NCI-H345 treated with DMSO at 0.1 percent for 48 hours (cell line): Measurements from ENCODE around the gene SORBS1.

ENCODE experiments used
- DNase-seq: peaks from one replicate; lab custom pipeline; 2025; ENCODE audit not compliant: unreplicated experiment; lab: John Stamatoyannopoulos, UW

SORBS1 gene

DNA sequence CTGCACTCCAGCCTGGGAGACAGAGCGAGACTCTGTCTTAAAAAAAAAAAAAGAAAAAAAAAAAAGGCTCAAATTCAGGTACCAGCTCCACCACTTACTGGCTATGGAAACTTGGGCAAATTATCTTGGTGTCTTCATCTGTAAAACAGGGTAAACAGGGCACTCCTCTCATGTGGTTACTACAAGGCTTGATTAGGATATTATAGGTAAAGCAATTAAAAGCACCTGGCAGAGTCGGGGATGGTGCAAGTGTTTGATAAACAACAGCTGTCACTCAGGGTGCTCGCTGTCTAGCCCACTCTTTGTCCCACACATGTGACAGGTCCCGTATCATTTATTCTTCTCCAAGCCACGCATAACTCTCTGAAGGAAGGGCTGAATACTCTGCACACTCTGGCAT lies 96.9 kb downstream of the SORBS1 start:
- no peak for DNase-seq

GRCh38 chr10:95462740-95463667 lies 98.2 kb downstream of the SORBS1 start:
- no peak for DNase-seq

- DNase-seq: no peak
Observed at GRCh38 chr10:95461611-95462010, 99.6 kb downstream of the SORBS1 start.

DNA sequence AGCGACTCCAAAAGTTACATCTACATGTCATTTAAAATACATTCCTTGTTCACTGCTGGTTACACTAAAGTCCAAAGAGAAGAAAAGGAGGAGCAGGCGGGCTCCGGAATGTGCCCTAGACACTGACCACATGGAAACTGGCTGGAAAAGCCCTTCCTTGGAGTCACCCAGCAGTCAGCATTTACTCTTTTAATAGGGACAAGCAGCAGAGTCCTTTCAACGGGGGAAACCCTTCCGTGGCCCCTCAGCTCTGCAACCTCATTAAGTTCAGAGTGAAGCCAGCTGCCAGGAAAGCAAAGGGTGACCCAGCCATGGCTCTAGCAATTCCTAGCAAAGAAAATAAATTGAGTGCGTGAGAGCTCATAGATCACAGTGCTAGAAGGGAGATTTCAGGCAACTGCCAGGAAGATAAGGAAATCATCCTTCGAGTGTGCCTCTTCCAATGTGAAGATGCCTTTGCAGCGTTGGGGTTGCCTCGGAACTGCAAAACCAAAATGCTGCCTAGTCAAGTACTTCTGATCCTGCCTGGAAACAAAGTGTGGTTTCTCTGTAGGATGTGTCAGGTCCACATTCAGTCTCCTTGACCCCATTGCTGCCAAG lies 101.6 kb downstream of the SORBS1 start:
- DNase-seq: no peak

DNA sequence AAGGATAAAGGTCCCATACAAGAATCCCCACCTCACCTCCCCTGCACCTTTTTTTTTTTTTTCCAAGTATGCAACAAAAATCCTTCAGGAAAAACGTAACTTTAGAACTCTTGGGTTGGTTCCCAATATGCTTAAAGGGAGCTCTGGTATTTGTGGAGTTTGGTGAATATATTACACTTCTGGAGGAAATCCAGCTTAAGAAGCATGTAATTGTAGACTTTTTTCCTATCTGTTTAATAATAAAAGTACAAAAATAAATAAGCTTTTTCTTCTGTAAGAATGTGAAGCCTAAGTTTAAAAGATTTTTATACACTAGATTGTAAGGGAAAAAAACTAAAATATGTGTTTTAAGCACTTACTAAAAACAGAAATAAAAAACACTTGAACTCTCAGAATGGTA lies 102.3 kb downstream of the SORBS1 start:
- DNase-seq: no peak

GRCh38 chr10:95458014-95458413 lies 103.2 kb downstream of the SORBS1 start:
- no peak for DNase-seq

DNA sequence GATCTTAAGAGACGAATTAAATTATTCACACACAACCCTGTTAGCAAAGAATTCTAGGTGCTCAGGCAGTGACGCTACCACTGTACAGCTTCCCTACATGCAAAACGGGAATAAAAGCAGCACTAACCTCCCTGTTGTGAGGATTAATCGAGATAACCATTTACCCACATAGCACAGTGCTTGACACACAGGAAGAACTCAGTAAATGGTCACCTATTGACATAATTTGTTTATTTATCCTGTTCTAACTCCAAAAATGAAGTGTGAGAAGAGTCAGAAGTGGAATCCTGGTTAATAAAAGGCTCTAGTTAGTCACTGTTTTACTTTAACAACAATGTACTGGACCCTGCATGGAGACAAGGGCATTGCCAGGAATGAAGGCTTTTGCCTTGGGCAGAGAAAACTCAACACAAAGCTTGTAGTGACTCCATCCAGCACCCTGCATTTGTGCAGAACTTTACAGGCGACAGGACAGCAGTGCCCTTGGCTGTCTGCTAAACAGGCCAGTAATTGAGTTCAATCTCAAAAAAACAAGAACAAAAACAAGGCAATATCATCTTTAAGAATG lies 103.8 kb downstream of the SORBS1 start:
- DNase-seq: no peak

DNA sequence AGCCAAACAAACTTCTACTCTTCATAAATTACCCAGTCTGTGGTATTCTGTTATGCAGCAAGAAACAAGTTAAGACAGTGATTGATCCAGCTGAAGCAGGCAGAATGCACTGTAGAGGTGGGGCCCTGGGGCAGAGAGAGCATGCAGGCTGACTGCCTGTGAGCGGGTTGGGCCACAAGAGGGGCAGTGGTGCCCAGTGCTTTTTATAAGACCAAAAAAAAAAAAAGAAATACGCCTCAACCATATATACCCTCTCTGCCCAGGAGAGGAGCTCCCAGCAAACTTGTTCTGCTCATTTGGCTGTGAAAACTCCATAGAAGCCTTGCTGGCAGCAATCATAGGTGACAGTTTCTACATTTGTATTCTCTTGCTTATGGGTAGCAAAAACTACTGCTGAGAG lies 104.7 kb downstream of the SORBS1 start:
- no peak for DNase-seq

GRCh38 chr10:95454940-95455339 lies 106.2 kb downstream of the SORBS1 start:
- no peak for DNase-seq

GRCh38 chr10:95454356-95454755 lies 106.8 kb downstream of the SORBS1 start:
- DNase-seq: no peak

GRCh38 chr10:95451568-95452524 lies 109.3 kb downstream of the SORBS1 start:
- no peak for DNase-seq

DNA sequence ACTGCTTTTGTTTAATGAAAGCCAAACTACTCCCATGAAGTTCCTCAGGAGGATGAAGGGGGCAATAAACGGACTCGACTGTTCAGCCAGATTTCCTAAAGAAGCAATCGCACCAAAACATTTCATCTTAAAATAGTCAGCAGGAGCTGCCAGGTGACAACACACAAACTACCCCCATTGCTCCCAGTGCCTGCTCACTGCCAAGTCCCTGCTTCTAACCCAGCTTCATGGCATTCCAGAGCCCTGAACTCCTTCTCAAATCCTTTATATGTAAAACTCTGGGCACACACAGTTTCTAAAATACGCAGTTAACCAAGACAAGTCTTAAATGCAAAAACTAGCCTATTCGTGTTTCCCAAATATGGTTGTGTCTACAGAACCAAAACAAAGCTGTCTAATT lies 110.0 kb downstream of the SORBS1 start:
- no peak for DNase-seq

- DNase-seq: no peak
Observed at GRCh38 chr10:95450188-95450587, 111.0 kb downstream of the SORBS1 start.

DNA sequence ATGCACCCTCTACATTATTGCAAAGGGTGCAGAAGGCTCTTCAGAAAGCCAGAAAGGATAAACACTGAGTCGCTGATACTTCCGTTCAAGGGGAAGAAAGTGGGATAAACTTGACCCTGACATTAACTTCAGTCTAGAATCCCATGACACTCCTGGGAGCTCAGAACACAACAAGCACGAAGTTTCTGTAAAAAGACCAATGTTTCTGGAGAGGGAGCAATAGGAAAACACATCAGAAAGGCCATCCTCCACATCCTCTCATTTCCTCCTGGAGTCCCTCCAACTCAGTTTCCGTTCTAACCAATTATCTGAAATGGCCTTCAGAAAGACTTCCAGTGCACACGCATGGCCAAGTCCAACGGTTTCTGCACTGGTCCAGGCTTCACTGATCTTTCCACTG lies 113.5 kb downstream of the SORBS1 start:
- no peak for DNase-seq

GRCh38 chr10:95445837-95446486 lies 115.2 kb downstream of the SORBS1 start:
- no peak for DNase-seq

GRCh38 chr10:95445223-95445836 lies 115.8 kb downstream of the SORBS1 start:
- DNase-seq: no peak

DNA sequence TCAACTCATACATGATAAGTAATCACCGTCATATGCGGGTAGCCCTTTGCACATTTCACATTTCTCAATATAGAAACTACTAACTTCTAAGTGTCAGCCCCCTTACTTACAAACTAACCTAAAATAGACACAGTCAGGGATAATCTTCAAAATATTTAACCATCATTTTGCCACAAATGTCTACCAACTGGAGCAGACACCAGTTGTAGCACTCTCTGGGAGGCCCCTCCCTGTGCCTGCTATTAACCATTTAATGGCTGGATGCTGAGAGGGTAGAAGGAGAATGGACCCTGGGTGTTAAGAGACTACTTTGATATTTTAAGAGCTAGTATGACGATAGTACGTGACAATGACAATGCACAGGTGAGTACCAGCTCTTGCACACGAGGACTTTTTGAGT lies 116.4 kb downstream of the SORBS1 start:
- no peak for DNase-seq

- no peak for DNase-seq
Observed at GRCh38 chr10:95443636-95444035, 117.5 kb downstream of the SORBS1 start.

GRCh38 chr10:95442341-95442740 lies 118.8 kb downstream of the SORBS1 start:
- no peak for DNase-seq

DNA sequence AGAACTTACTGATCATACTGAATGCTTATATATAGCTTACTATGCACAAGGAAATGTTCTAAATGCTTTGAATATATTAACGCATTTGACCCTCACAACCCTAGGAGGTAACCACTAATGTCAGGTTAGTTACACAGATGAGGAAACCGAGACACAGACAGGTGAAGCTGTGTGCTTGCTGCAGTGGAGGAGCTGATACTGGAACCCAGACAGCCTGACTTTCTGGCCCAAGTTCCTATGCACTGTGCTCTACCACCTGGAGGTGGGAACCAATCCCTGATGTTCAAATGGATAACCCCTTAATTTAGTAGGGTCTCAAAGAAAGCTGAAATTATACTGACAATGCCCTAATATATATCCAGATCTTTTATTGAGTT lies 119.6 kb downstream of the SORBS1 start:
- DNase-seq: no peak
